GM12801 (cell line): ENCODE data around the gene GPR15LG.

Source experiments
- CTCF ChIP-seq: IDR thresholded peaks from one replicate; pipeline ENCODE4 v1.5.1; 2011; ENCODE audit warnings: control low read depth; ENCODE audit not compliant: insufficient read length; ENCODE audit errors: extremely low read depth

GPR15LG gene

GRCh38 chr10:84233940-84234339 is 60.3 kb downstream of the GPR15LG start:
- TF ChIP-seq CTCF = no peak

- no peak for TF ChIP-seq CTCF
Observed at GRCh38 chr10:84234479-84234878, 60.9 kb downstream of the GPR15LG start.
